GDM1 (cell line): ENCODE data around the gene SLC30A1.

Experiments
- DNase-seq: peaks from one replicate; lab custom pipeline; 2025; lab: John Stamatoyannopoulos, UW

SLC30A1 gene

DNA sequence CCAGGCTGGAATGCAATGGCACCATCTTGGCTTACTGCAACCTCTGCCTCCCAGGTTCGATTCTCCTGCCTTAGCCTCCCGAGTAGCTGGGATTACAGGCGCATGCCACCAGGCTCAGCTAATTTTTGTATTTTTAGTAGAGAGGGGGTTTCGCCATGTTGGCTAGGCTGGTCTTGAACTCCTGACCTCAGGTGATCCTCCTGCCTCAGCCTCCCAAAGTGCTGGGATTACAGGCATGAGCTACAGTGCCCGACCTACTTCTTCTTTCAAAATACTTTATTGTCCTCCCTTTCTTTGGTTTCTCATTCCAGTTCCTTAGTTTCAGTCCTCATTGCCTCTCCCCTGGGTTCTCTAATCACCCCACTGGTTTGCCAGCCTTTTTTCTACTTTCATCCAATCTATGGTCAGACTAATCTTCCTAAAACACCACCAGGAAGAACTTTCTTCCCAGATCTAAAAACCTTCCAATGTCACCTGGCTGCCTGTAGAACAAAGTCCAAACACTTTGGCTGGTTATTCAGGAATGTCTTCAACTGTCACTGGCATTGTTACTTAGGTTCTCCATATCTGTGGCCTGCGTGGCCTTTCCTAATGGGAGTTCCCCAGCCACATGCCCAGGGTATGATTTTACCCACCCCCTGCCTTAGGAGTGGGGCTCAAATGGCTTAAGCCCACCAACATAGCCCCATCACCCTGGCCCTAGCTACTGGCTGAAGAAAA is 29.0 kb upstream of the SLC30A1 start:
- no peak for DNase-seq

DNA sequence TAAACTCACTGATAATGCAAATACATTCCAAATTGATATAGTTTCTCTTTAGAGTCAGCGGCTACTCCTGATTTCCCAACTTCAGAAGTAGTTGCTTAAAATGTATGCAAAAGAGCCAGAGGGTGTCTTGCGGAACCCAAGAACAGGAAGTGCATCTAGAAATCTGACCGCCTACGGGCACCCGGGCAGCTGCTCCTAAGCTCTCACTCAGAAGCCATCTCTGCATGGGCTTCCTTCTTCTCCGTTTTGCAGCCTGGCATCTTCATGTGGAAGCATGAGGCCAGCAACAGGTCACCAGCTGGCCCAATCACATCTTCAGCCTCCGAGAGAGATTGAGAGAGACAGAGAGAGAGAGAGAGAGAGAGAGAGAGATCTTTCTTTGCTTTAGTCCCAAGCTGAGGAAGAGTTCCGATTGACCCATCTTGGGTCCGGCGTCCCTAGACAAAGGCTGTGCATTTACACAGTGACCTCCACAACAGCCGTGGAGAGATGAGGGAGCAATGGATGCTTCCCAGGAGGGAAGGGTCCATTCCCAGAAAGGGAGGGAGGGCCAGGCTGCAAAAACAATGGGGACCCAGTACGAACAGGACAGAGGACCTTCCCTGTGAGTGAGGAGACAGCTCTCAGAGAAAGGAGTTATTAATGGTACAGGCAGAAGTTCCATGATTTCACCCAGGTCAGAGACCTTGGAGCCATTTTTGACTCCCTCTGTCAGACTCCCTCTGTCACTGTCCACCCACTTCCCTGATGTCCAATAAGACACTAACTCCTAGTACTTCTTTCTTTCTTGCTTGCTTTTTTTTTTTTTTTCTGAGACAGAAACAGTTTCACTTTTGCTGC is 28.2 kb upstream of the SLC30A1 start:
- peak; percentile 37 for DNase-seq

DNA sequence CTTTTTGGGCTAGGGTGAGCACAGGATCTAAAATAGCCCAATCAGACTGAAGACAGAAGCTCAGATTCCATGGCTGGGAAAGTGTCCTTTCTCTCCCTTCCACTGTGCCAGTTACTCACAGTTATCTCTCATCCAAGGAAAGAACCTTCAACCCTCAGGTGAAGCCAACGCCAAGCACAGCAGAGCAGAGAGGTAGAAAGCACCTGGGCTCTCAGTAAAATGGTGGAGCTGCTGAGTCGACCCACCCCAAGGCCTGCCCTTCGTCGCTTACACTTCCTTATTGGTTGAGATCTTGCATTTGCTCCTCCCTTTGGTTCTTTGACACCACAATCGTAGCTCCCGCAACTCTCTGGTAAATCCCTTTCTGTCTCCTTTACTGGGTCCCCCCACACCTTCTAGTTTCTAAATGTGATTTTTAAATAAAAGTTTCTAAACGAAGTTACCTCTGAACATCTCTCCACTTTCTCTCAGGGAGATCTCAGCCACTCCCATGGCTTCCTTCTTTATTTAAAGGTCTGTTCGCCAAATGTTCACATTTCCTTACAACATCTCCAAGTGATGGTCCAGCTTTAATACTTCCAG is 27.5 kb upstream of the SLC30A1 start:
- peak; percentile 15 for DNase-seq

DNA sequence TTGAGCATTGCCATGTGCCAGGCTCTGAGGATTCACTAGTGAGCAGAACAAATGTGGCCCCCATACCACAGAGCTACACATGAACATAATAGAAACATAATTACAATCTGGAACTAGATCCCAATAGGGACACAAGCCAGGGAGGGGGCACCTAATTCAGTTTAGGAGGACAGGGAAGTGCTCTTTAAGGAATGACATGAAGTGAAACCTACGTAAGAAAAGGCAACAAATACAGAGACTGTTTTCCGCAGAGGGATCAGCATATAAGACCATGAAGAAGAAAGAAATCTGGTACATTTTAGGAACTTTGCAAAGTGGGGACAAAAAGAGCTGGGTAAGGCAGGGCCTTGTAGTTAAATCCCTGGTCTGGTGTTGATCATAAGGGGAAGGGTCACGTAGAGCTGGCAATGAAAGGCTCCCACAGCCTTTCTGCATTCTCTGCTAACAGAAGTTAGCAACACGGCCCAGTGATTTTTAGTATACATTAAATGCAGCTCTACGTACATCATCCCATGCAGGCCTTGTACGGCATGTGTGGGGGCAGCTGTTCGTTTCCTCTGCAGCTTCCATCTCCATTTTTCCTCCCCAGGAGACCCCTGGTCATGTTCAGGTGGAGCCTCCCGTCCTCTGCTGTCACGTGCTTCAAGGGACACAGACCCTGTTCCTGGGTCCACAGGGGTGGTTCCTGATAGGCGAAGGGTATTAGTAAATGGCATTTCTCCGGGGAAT is 26.8 kb upstream of the SLC30A1 start:
- DNase-seq, result no peak

DNA sequence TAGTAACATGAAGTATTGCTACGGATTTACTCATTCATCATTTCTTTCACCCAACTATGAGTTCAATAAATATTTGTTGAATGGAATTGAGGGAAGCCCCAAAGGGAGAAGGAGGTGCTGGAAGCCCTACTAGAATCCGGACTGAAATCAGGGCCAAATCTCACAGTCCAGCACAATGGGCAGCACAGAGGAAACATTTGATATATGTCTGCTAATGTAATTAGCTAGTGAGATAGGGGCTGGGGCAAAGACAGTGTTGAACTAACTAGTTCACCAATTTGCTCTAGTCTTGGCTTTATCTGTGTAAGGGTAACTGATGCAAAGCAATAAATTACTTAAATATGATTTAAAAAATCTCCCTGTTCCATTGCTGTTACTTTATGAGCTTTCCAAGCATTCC is 26.1 kb upstream of the SLC30A1 start:
- DNase-seq, result no peak

DNA sequence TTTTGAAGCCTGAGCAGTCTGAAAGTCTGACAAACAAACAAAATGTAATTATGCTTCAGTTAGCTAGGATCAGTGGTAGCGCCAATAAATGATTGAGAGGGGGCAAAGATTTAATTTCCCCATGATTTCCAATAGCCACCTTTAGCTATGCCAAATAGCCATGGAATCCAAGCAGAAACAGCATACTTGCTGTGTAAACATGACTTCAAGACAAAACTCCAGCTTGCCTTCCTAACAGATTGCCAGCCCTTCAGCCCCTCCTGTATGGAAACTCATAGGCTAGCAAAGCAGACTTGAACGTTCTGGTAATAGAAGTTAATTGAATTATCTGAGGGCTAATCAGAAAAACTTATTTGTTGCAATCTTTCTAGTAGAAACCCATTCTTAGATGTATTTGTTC is 25.6 kb upstream of the SLC30A1 start:
- no peak for DNase-seq

DNA sequence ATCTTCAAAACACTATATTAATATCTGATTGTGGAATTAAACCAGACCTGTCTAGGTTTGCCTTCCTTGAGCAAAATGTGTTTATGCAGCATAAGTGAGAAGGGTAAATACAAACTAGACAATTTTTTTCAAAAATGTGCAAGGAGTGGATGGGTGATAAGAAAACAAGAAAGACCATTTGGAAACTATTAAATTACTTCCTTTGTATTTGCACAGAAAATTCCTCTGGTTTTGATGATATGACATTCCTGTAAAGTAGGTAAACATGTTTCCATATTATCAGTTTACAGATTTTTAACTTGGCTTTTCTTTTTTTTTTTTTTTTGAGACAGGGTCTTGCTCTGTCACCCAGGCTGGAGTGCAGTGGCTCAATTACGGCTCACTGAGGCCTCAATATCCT is 24.8 kb upstream of the SLC30A1 start:
- no peak for DNase-seq

DNA sequence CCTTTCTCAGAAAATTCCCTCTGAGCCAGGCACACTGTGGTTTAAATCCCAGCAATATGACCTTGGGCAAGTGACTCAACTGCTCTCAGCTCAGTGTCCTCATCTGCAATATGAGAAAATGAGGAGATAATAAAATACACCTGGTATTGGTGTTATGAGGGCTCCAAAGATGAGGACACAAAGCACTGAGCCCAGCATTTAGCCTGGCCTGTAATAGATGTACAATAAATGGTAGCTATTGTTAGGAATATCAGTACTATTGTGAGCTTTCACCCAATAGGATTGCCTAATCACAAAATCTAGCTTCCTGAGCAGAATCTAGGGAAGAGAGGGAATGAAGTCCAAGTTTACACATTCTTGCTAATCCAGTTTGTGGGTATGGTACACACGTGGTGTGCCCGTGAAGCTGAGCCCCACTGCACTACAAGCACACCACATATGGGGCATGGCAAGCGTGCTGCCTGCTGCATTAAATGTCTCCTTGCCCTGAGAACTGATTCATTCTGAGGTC is 24.3 kb upstream of the SLC30A1 start:
- no peak for DNase-seq

DNA sequence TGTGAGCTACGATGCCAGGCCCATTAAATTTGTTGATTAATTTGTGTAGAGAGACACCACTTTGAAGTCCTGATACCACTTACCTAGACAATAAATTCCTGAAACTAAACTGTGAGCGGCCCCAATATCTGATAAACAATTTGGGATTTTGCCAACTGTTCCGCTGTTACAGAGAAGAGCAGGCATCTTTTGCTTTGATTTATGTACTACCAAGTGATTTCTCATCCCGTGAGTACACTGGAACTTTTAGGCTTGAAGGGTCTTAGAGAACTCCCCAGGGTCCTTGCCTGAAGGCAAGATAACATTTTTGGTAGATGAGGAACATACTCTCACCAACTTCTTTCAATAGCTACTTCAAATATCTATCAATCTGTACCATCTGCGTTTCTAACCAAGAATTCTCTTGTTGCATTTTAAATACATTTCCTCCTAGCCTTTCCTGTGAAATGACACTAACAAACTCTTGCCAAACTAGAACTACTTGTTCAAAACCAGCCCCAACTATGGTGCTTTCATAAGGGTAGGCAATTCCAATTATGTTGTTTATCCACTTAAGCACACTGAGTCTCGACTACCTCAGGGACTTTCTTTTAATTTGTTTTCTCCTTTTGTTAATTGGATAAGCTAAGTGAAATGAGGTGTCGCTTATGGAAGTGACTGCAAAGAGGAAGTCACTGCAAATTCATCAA is 23.2 kb upstream of the SLC30A1 start:
- DNase-seq, result no peak

DNA sequence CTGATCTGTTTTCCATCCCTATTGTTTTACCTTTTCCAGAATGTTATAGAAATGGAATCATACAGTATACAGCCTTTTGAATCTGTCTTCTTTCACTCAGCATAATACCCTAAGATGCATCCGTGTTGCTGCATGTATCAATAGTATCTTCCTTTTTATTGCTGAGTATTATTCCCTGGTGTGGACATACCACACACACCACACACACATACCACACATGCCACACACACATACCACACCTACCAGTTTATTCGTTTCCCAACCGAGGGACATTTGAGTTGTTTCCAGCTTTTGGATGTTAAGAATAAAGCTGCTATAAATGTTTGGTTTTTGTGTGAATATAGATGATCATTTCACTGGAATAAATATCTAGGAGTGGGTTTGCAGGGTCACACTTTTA is 22.2 kb upstream of the SLC30A1 start:
- no peak for DNase-seq

DNA sequence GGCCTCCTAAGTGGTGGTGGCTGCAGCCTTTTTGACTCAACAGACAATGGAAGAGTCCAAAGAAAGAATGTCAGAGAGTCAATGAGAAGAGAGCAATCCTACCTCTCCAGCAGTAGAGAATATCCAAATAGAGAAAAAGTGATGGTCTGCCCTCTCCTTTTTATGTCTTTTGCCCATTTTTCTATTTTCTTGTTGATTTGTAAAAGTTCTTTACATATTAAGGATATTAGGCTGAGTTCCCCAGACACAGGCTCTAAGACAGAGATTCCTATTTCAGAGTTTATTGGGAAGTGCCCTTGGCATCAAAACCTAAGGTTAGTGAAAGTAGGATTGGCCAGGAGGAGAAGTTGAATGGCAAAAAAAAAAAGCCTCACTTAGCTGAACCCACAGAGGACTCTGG is 20.3 kb upstream of the SLC30A1 start:
- DNase-seq, result no peak

DNA sequence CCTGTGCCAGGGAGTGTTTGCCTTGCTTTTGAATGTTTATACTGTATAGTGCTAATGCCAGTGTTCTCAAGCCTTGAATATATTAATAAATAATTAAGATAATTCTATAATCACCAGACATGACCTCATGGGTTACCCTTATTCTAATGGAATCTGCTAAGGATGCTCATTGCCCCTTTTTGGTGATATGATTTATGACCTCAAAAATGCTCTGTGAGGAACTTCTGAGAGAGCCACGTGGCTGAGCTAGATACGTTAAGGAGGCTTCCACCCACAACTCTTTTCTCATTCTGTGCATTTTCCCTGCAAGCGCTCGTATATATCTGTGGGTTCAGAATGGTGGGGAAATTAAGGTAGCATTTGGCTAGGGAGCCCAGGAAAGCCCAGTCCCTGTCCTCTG is 19.6 kb upstream of the SLC30A1 start:
- no peak for DNase-seq

DNA sequence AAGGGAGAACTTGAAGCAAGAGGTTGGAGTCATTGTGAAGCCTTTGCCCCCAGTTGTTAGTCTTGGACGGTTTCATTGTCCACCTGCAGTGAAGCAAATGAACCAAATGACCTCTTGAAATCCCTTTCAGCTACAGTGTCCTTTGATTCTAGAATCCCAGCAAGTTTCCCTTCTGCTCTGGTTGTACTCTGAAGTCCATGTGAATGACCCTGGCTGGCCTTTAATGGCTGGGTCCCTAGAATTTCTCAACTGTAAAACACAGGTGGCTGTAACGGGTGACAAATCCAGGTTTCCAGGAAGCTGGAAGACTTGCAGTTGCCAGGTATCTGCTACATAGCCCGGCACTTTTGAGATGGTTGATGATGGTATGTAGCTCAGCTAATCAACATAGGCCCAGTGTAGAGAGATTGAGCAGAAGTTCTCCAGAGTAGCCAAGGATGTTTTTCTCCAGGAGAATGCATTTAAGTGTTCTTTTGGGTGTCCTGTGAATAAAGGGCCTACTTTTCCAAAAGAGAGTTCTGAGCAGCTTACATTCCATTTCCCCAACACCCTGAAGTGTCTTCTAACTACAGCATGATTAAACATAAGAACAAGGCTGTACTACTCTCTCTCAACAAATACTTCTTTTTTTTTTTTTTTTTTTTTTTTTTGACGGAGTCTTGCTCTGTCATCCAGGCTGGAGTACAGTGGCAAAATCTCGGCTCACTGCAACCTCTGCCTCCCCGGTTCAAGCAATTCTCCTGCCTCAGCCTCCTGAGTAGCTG is 17.6 kb upstream of the SLC30A1 start:
- no peak for DNase-seq

DNA sequence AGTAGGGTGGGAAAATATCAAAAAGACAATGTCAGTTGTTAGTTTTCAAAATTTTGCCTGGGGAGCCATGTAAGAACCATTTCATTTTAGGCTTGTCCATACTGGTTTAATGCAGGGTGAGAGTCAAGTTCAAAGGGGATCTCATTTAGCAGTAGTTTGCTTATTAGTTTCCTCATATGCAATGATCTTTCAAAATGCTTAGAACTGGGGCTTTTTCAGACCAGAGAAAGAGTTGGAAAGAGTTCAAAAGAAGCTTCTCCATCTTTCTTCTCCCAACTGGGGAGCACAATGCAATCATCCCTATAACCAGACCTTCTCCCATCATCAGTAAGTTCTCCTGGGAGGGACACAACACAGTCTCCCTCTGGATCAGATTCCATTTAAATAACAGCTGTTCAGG is 16.5 kb upstream of the SLC30A1 start:
- DNase-seq, result no peak

DNA sequence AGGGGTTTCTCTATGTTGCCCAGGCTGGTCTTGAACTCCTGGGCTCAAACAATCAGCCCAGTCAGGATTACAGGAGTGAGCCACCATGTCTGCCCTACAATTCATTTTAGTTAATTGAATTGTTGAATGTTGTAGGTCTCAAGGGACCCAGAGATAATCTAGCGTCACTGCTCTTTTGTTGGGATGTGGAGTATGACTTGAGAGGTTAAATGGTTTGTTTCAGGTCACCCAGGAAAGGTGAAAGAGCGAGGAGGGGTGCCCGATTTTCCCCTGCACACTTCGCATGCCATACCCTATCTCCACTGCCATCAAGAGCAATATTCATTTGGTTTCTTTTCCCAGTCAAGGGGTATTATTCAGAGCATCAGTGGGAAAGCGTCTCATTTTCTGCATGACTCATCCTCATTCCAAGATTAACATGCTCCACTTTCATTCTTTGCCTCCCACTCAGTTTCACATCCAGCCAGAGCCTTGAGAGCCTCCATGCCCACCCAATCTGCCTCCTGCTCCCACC is 13.1 kb upstream of the SLC30A1 start:
- DNase-seq, result no peak

DNA sequence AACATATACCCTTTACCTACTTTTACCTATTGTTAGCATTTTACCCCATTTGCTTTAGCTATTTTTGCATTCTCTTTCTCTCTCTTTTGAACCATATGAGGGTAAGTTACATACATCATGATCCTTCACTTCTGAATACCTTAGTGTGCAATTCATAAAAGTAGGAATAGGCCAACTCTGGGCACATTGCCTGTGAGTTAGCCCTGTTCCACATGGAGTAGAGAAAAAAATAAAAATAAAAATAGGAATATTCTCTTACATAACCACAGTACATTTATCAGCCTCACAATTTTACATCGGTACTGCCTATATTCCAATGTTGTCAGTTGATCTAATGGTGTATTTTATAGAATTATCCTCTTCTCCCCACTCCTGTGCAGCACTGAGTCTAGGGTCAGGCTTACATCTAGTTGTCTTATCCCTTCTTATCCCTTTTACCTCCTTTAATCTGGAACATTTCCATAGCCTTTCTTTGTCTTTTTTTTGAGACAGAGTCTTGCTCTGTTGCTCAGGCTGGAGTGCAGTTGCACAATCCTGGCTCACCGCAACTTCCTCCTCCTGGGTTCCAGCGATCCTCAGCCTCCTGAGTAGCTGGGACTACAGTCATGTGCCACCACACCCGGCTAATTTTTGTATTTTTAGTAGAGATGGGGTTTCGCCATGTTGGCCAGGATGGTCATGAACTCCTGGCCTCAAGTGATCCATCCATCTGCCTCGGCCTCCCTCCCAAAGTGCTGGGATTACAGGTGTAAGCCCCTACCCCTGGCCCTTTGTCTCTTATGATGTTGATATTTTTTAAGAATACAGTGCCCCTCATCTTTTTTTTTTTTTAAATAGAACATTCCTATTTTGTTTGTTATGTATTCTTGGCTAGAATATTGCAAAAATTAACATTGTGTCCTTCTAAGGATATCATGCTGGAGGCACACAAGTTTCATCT is 11.1 kb upstream of the SLC30A1 start:
- DNase-seq, result peak; percentile 77

DNA sequence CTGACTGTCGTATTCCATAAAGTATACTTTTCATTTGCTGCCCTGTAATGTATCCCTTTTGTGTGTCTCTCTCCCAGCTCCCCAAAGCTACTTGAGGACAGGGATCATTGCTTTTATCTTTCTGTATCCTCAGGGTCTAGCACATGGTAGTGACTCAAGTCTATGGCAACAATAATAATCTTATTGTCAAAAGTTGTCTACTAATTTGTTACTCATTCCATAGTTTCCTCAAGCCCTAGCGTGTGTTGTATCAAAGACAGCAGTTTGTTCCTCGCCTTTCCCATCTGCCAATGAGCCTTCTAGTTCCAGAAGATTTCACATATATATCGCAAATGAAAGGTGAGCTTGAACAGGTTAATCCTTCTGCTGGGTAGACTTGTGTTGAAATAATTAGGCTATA is 9.8 kb upstream of the SLC30A1 start:
- no peak for DNase-seq

DNA sequence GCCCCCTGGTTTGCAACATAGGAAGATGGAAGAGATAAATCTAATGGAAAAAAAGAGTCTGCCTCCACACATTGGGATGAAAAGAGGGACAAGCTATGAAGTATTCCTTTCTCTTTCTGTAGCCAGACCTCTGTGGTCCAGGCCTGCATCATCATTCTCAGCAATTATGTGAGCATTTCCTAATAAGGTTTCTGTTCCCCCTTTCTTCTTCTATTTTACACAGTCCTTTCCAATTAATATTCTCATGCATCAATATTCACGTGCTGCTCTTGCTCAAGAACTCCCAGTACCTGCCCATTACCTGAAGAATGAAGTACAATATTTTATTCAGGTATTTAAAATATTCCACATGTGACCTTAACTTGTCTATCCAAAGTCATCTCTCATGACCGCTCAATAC is 8.2 kb upstream of the SLC30A1 start:
- no peak for DNase-seq

DNA sequence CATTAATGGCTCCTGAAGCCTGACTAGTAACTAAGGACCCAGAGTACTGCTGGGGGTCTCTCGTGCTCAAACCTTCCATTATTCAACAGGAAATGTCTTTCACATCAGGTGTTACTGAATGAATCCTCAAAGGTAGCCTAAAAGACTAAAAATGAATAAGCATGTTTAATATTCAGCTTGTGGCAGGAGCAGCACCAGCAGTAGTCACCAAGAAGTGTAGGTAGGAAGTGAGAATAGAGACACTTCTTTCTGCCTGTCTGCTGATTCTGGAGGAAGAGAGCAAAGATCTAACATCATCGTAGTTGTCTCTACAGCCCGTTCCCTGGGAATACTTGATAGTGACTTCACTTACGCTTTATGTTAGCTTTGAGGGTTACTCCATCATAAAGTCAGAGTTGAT is 7.6 kb upstream of the SLC30A1 start:
- no peak for DNase-seq
